CD14-positive monocyte (primary cell): ENCODE measurements around the gene SLC7A10. TPM values are rescaled to one million over a fixed set of nuclear protein-coding genes. Genes with fewer than 3 reads are reported as not detected.
A peak's percentile ranks its signal among the peaks of the same experiment; 100 is the strongest.

ENCODE experiments used
- DNase-seq, 3 donors: peaks; one replicate each; pipeline ENCODE4 v3.0.0-alpha.2; 2011 to 2022
- H2AFZ ChIP-seq: 2 replicates; pipeline ENCODE4 v1.6.0; 2012; ENCODE audit warnings: mild to moderate bottlenecking, low read depth, low read length, inconsistent platforms; ENCODE audit not compliant: insufficient read depth, poor library complexity, severe bottlenecking
- H3K27ac ChIP-seq, 2 donors: 1 replicate in 1 of 2; 2 replicates in 1 of 2; pipeline ENCODE4 v1.5.1; 2012 to 2013; ENCODE audit warnings: low read length in 2 of 2, control low read depth in 1 of 2, inconsistent platforms in 1 of 2, low read depth in 1 of 2, mild to moderate bottlenecking in 1 of 2
- H3K27me3 ChIP-seq, 2 donors: one replicate each; pipeline versions ENCODE4 v1.6.0 to v1.6.1; 2011 to 2013; ENCODE audit warnings: low read length in 2 of 2; ENCODE audit not compliant: control insufficient read depth in 2 of 2, insufficient read depth in 2 of 2
- H3K36me3 ChIP-seq, 2 donors: replicated peaks in 1 of 2; 1 replicate in 1 of 2; 2 replicates in 1 of 2; pipeline versions ENCODE4 v1.5.1 to v1.6.1; 2012 to 2013; ENCODE audit warnings: low read length in 2 of 2, control low read depth in 1 of 2, inconsistent platforms in 1 of 2, mild to moderate bottlenecking in 1 of 2; ENCODE audit not compliant: insufficient read depth in 2 of 2, control insufficient read depth in 1 of 2
- H3K4me1 ChIP-seq, 2 donors: 1 replicate in 1 of 2; 2 replicates in 1 of 2; pipeline versions ENCODE4 v1.5.1 to v1.6.1; 2012 to 2013; ENCODE audit warnings: low read length in 2 of 2, control low read depth in 1 of 2, inconsistent platforms in 1 of 2, mild to moderate bottlenecking in 1 of 2, moderate library complexity in 1 of 2; ENCODE audit not compliant: insufficient read depth in 2 of 2, control insufficient read depth in 1 of 2
- H3K4me2 ChIP-seq: replicated peaks from 2 replicates; pipeline ENCODE3; 2012; ENCODE audit warnings: low read length, moderate library complexity, mild to moderate bottlenecking; ENCODE audit not compliant: poor library complexity, severe bottlenecking; ENCODE audit errors: extremely low read depth
- H3K4me3 ChIP-seq, 3 experiments: fragments of 200-600 bp in 1 of 3; sonication (generic) in 1 of 3; replicated peaks in 1 of 3; 1 replicate in 2 of 3; 2 replicates in 1 of 3; pipeline ENCODE4 v1.5.1; 2011 to 2013; ENCODE audit warnings: low read length in 3 of 3, mild to moderate bottlenecking in 3 of 3, control low read depth in 2 of 3, low read depth in 2 of 3, inconsistent platforms in 1 of 3, moderate library complexity in 1 of 3
- H3K79me2 ChIP-seq: 2 replicates; pipeline ENCODE4 v1.6.0; 2012; ENCODE audit warnings: mild to moderate bottlenecking, control low read depth, inconsistent platforms, low read length, moderate library complexity; ENCODE audit not compliant: insufficient read depth
- H3K9ac ChIP-seq: 2 replicates; pipeline ENCODE4 v1.6.0; 2017; ENCODE audit warnings: low read length, mild to moderate bottlenecking; ENCODE audit not compliant: insufficient read depth, poor library complexity, severe bottlenecking
- H3K9me3 ChIP-seq, 2 donors: replicated peaks in 1 of 2; 1 replicate in 1 of 2; 2 replicates in 1 of 2; pipeline versions ENCODE4 v1.5.1 to v1.6.1; 2012 to 2013; ENCODE audit warnings: low read length in 2 of 2, control low read depth in 1 of 2; ENCODE audit not compliant: control insufficient read depth in 1 of 2, insufficient read depth in 1 of 2
- H4K20me1 ChIP-seq: 2 replicates; pipeline ENCODE4 v1.6.0; 2012; ENCODE audit warnings: mild to moderate bottlenecking, low read length, control low read depth, moderate library complexity; ENCODE audit not compliant: insufficient read depth
- H3K27ac Mint-ChIP-seq, 7 donors: one replicate each; pipeline ENCODE4 v1.8.0; 2020; ENCODE audit warnings: mild to moderate bottlenecking in 7 of 7, mixed read lengths in 7 of 7, moderate library complexity in 6 of 7, inconsistent platforms in 2 of 7
- H3K27me3 Mint-ChIP-seq, 3 donors: one replicate each; pipeline ENCODE4 v1.8.0; 2021 to 2022; ENCODE audit warnings: low read depth in 3 of 3, mild to moderate bottlenecking in 3 of 3, mixed read lengths in 3 of 3, moderate library complexity in 3 of 3, inconsistent platforms in 1 of 3
- H3K36me3 Mint-ChIP-seq, 2 donors: one replicate each; pipeline ENCODE4 v1.8.0; 2020; ENCODE audit warnings: mixed read lengths in 2 of 2, inconsistent platforms in 1 of 2, mild to moderate bottlenecking in 1 of 2
- H3K4me1 Mint-ChIP-seq: one replicate; pipeline ENCODE4 v1.8.0; 2020; ENCODE audit warnings: mild to moderate bottlenecking, mixed read lengths
- H3K4me3 Mint-ChIP-seq, 2 donors: one replicate each; pipeline ENCODE4 v1.8.0; 2020; ENCODE audit warnings: mild to moderate bottlenecking in 2 of 2, mixed read lengths in 2 of 2, moderate library complexity in 1 of 2
- H3K9me3 Mint-ChIP-seq, 7 donors: one replicate each; pipeline ENCODE4 v1.8.0; 2020 to 2022; ENCODE audit warnings: mixed read lengths in 7 of 7, mild to moderate bottlenecking in 6 of 7, moderate library complexity in 6 of 7, inconsistent platforms in 2 of 7
- WGBS: methylation state at CpG from one replicate; pipeline ENCODE4 v1.1.5; 2013; ENCODE audit warnings: missing lambda C conversion rate; ENCODE audit not compliant: insufficient coverage; 5-methylcytosine and 5-hydroxymethylcytosine counted together
- intact Hi-C, 2 donors: fragments of 100-400 bp; cut with micrococcal nuclease; formaldehyde crosslinking; loops; one replicate each; pipeline versions ENCODE4 v1.15.0 to v1.15.1; 2023
- polyA plus RNA-seq, 3 donors: library from polyadenylated mRNA; depleted of rRNA in 1 of 3; unstranded in 2 of 3; stranded (reverse) in 1 of 3; fragments of 300-500 nt in 2 of 3; fragments of >200 nt in 1 of 3; fragmentation: Illumina TruSeq in 2 of 3; gene quantifications; 1 replicate in 2 of 3; 2 replicates in 1 of 3; pipeline ENCODE4 v1.2.3, GENCODE V29; 2012 to 2021
- TF ChIP-seq, protein P1 (sequence below): fragments of 200-600 bp; IDR thresholded peaks from one replicate; pipeline ENCODE4 v1.8.0; 2022; ENCODE audit warnings: antibody characterized with exemption, mild to moderate bottlenecking

Gene SLC7A10
- polyA plus RNA-seq, 3 donors: 0.52 TPM; not detected in 2

DNA sequence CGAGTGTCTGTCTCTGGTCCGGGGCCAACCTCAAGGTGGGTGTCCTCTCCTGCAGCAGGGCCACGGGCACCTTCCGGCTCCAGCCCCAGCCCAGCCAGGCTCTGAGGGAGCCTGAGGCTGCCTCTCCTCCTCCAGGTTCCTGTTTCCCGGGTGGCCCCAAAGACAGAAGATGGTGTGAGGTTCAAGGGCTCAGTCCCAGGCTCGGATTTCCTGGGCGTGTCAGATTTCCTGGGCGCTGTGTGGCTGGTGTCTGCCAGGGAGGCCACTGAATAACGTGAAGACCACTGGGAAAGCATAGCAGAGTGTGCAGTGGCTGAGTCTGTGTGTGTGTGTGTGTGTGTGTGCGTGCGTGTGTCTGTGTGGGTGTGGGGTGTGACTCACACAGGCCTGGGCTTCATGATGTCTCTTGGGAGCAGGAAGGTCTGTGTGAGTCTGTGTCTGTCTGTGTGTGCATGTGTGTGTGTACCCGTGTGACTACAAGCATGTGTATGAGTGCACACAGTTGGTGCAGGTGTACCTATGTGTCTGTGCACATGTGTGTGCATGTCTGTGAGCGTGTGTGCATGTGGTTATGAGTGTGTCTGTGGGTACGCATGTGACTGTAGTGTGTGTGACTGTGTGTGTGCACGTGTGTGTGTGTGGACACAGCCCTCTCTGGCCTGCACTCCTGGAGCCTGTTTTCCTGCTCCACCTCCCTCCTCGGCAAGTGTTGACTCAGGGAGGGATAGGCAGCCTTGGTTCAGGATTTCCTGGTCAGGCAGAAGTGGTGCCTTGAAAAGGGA lies 48.4 kb upstream of the SLC7A10 start:
- Histone ChIP-seq H2AFZ (peak overlapping the region; percentile 33), H3K4me1 (peaks cover 56 to 69% of the 10 kb centered on the region in 2 donors), H3K4me2 (peak overlapping the region; percentile 44), H3K9me3 (no peaks in the 10 kb centered on the region), H4K20me1 (no peaks in the 10 kb centered on the region), H3K27me3 (no peaks in the 10 kb centered on the region), H3K36me3 (no peaks in the 10 kb centered on the region), H3K79me2 (peaks cover 3% of the 10 kb centered on the region), H3K4me3 (peak overlapping the region in 1 of 3 experiments; percentile 25), H3K9ac (peak overlapping the region; percentile 56), H3K27ac (peak overlapping the region; percentile 67 to 82)
- TF ChIP-seq, protein P1, sequence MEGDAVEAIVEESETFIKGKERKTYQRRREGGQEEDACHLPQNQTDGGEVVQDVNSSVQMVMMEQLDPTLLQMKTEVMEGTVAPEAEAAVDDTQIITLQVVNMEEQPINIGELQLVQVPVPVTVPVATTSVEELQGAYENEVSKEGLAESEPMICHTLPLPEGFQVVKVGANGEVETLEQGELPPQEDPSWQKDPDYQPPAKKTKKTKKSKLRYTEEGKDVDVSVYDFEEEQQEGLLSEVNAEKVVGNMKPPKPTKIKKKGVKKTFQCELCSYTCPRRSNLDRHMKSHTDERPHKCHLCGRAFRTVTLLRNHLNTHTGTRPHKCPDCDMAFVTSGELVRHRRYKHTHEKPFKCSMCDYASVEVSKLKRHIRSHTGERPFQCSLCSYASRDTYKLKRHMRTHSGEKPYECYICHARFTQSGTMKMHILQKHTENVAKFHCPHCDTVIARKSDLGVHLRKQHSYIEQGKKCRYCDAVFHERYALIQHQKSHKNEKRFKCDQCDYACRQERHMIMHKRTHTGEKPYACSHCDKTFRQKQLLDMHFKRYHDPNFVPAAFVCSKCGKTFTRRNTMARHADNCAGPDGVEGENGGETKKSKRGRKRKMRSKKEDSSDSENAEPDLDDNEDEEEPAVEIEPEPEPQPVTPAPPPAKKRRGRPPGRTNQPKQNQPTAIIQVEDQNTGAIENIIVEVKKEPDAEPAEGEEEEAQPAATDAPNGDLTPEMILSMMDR: no peak
- peak; percentile 85 to 93 (median 86) for DNase-seq
- Mint-ChIP-seq H3K4me3 (peak overlapping the region; percentile 50 to 82), H3K36me3 (peaks cover 0 to 2% of the 10 kb centered on the region in 2 donors), H3K27ac (peak overlapping the region; percentile 83 to 95 (median 90)), H3K9me3 (peaks cover 0 to 4% (median 0%) of the 10 kb centered on the region in 7 donors), H3K4me1 (peaks cover 49% of the 10 kb centered on the region), H3K27me3 (peaks cover 0 to 2% (median 1%) of the 10 kb centered on the region in 3 donors)
- intact Hi-C loops: no loop called here
- 23% methylated on average over 14 of the region's 16 CpGs for WGBS

DNA sequence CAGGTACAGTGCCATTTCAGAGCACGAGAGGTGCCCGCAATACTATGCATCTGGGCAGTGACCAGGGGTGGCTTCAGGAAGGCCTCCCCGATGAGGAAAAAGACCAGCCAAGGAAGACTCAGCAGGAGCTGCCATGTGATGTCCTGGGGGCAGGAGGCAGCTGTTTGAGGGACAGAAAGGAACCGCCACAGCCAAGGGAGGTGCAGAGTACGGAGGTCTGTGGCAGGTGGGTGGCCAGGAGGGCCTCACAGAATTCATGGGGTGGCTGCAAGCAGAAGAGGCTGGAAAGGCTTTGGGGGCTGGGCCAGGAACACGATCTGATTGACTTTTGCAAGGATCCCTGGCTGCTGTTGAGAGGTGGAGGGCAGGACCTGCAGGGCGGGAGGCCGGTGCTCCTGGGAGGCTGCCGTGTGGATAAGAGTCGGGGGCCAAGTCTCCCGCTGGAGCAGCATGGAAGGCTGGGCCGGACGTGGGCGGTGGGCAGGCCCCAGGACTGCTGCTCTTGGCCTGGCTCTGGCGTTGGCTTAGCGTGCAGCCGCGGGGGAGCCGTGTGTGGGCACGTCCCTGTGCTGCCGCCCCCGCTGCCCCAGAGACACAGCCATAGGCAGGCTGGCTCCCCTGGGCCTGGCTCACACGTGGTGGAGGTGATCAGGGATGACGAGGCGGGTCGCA lies 47.6 kb upstream of the SLC7A10 start:
- Mint-ChIP-seq H3K4me1 (peaks cover 49% of the 10 kb centered on the region), H3K27ac (peak overlapping the region; percentile 31 to 95 (median 84)), H3K27me3 (peaks cover 0 to 2% (median 1%) of the 10 kb centered on the region in 3 donors), H3K4me3 (peak overlapping the region in 1 of 2 donors; percentile 30), H3K9me3 (peaks cover 0 to 4% (median 0%) of the 10 kb centered on the region in 7 donors), H3K36me3 (peaks cover 0 to 2% of the 10 kb centered on the region in 2 donors)
- peaks cover 56 to 69% of the 10 kb centered on the region in 2 donors for H3K4me1 ChIP-seq
- peak overlapping the region; percentile 56 for H3K9ac ChIP-seq
- peak overlapping the region; percentile 67 to 82 for H3K27ac ChIP-seq
- DNase-seq: no peak
- TF ChIP-seq, protein P1: no peak
- intact Hi-C loops: no loop called here
- peaks cover 10% of the 10 kb centered on the region for H3K79me2 ChIP-seq
- WGBS: 90% methylated on average over 20 of the region's 26 CpGs
- no peaks in the 10 kb centered on the region for H3K27me3 ChIP-seq
- no peaks in the 10 kb centered on the region for H3K36me3 ChIP-seq
- peak overlapping the region; percentile 33 for H2AFZ ChIP-seq
- peak overlapping the region; percentile 44 for H3K4me2 ChIP-seq
- H3K4me3 ChIP-seq: peak overlapping the region in 1 of 3 experiments; percentile 25
- H4K20me1 ChIP-seq: no peaks in the 10 kb centered on the region
- H3K9me3 ChIP-seq: no peaks in the 10 kb centered on the region
